Endothelial cell of umbilical vein (primary cell): ENCODE data around the gene PHLDB2. TPM values are rescaled to one million over a fixed set of nuclear protein-coding genes. Genes with fewer than 3 reads are reported as not detected.

Experiments used
- BruUV-seq: library from RNA; stranded (reverse); fragments of 400-500 nt; replicated peaks from 2 replicates; lab custom pipeline; 2021; lab: Mats Ljungman, UMichigan
- CTCF ChIA-PET: fragments of 300-600, 350-600 bp; sonication (Branson Sonifier 250); formaldehyde crosslinking; loops from one replicate; lab custom pipeline; 2021; ENCODE audit warnings: antibody characterized with exemption, inconsistent platforms; lab: Charles Lee
- POLR2A ChIA-PET: fragments of 300-600, 350-600 bp; sonication (Branson Sonifier 250); formaldehyde crosslinking; loops from one replicate; lab custom pipeline; 2021; ENCODE audit warnings: antibody characterized with exemption, inconsistent platforms; lab: Charles Lee
- DNase-seq: peaks from one replicate; pipeline ENCODE4 v3.0.0-alpha.2; 2011; ENCODE audit warnings: low read depth, low spot score
- FAIRE-seq: peaks from 2 replicates; lab custom pipeline; 2011; peaks lifted over from hg19 to GRCh38; lab: Jason Lieb, UNC
- H2AFZ ChIP-seq: 2 replicates; pipeline ENCODE4 v1.6.0; 2012; ENCODE audit warnings: low read depth, low read length, control low read depth, inconsistent platforms
- H3K27ac ChIP-seq: 2 replicates; pipeline ENCODE4 v1.5.1; 2011; ENCODE audit warnings: low read depth, mild to moderate bottlenecking, control low read depth, low read length, moderate library complexity; ENCODE audit not compliant: insufficient read depth
- H3K27me3 ChIP-seq, 2 experiments: 2 replicates each; pipeline versions ENCODE4 v1.6.0 to v1.6.1; 2011; ENCODE audit warnings: low read length in 2 of 2, mixed read lengths in 1 of 2; ENCODE audit not compliant: control insufficient read depth in 2 of 2, insufficient read depth in 2 of 2
- H3K36me3 ChIP-seq, 2 experiments: 2 replicates in 1 of 2; 3 replicates in 1 of 2; pipeline ENCODE4 v1.5.1; 2011; ENCODE audit warnings: low read length in 2 of 2, mild to moderate bottlenecking in 1 of 2, moderate library complexity in 1 of 2; ENCODE audit not compliant: control insufficient read depth in 2 of 2, insufficient read depth in 2 of 2; ENCODE audit errors: extremely low read depth in 1 of 2
- H3K4me1 ChIP-seq: 3 replicates; pipeline ENCODE4 v1.5.1; 2011; ENCODE audit warnings: mild to moderate bottlenecking, low read length; ENCODE audit not compliant: control insufficient read depth, insufficient read depth; ENCODE audit errors: extremely low read depth
- H3K4me2 ChIP-seq: 2 replicates; pipeline ENCODE4 v1.6.1; 2011; ENCODE audit warnings: low read length, control low read depth, mixed read lengths; ENCODE audit not compliant: insufficient read depth
- H3K4me3 ChIP-seq, 3 experiments: fragments of 200-600 bp in 1 of 3; sonication (generic), shearing (Covaris generic) in 1 of 3; replicated peaks in 1 of 3; 2 replicates each; pipeline ENCODE4 v1.5.1; 2011 to 2016; ENCODE audit warnings: control low read depth in 3 of 3, low read length in 3 of 3, mild to moderate bottlenecking in 2 of 3, inconsistent platforms in 1 of 3, low read depth in 1 of 3, moderate library complexity in 1 of 3; ENCODE audit not compliant: insufficient read depth in 1 of 3
- H3K79me2 ChIP-seq: 2 replicates; pipeline ENCODE4 v1.6.0; 2012; ENCODE audit warnings: low read length, inconsistent platforms; ENCODE audit not compliant: control insufficient read depth, insufficient read depth
- H3K9ac ChIP-seq: replicated peaks from 2 replicates; pipeline ENCODE3; 2011; ENCODE audit warnings: low read length, control low read depth; ENCODE audit not compliant: insufficient read depth; ENCODE audit errors: extremely low read depth
- H3K9me1 ChIP-seq: replicated peaks from 3 replicates; pipeline ENCODE4 v1.6.0; 2011; ENCODE audit warnings: mild to moderate bottlenecking, low read length; ENCODE audit not compliant: control insufficient read depth, insufficient read depth; ENCODE audit errors: extremely low read depth
- H3K9me3 ChIP-seq: replicated peaks from 2 replicates; pipeline ENCODE4 v1.5.1; 2012; ENCODE audit warnings: low read length, inconsistent platforms; ENCODE audit not compliant: control insufficient read depth, insufficient read depth
- H4K20me1 ChIP-seq: replicated peaks from 2 replicates; pipeline ENCODE3; 2011; ENCODE audit warnings: mild to moderate bottlenecking, low read length; ENCODE audit not compliant: control insufficient read depth, insufficient read depth; ENCODE audit errors: extremely low read depth
- CTCF ChIP-seq, 2 donors: IDR thresholded peaks; 1 replicate in 1 of 2; 2 replicates in 1 of 2; pipeline ENCODE4 v1.5.1; 2011; ENCODE audit warnings: low read length in 2 of 2, mild to moderate bottlenecking in 2 of 2, moderate library complexity in 2 of 2, control low read depth in 1 of 2, inconsistent platforms in 1 of 2, low read depth in 1 of 2; ENCODE audit not compliant: insufficient read depth in 1 of 2; ENCODE audit errors: extremely low read depth in 1 of 2
- EZH2 ChIP-seq: IDR thresholded peaks from 2 replicates; pipeline ENCODE4 v1.6.1; 2012; ENCODE audit warnings: borderline replicate concordance, low read depth, mild to moderate bottlenecking, moderate library complexity, low read length, inconsistent platforms; ENCODE audit not compliant: severe bottlenecking
- FOS ChIP-seq: IDR thresholded peaks from 2 replicates; pipeline ENCODE4 v1.6.1; 2011; ENCODE audit warnings: mild to moderate bottlenecking, low read length, moderate library complexity, borderline replicate concordance; ENCODE audit not compliant: insufficient read depth
- GATA2 ChIP-seq: IDR thresholded peaks from 2 replicates; pipeline ENCODE4 v1.7.0; 2011; ENCODE audit warnings: low read depth, mild to moderate bottlenecking, moderate library complexity, mixed read lengths, low read length; ENCODE audit not compliant: insufficient read length, insufficient read depth
- JUN ChIP-seq: IDR thresholded peaks from 2 replicates; pipeline ENCODE4 v1.6.1; 2011; ENCODE audit warnings: borderline replicate concordance, low read depth; ENCODE audit not compliant: insufficient read length, insufficient read depth
- MAX ChIP-seq: IDR thresholded peaks from 2 replicates; pipeline ENCODE4 v1.6.1; 2011; ENCODE audit not compliant: insufficient read depth, insufficient read length
- MYC ChIP-seq: IDR thresholded peaks from one replicate; pipeline ENCODE4 v1.6.1; 2011; ENCODE audit warnings: mild to moderate bottlenecking, low read depth, low read length
- POLR2A ChIP-seq: IDR thresholded peaks from 2 replicates; pipeline ENCODE4 v1.6.1; 2012; ENCODE audit warnings: low read depth, mild to moderate bottlenecking, control low read depth, low read length
- POLR2AphosphoS5 ChIP-seq: IDR thresholded peaks from 2 replicates; pipeline ENCODE4 v1.6.1; 2012; ENCODE audit warnings: low read depth, mild to moderate bottlenecking, control low read depth, low read length, moderate library complexity; ENCODE audit not compliant: insufficient read depth
- dilution Hi-C: fragments of 300-500 bp; cut with MboI; formaldehyde crosslinking; loops from one replicate; pipeline ENCODE4 v1.15.0; 2019; ENCODE audit warnings: low sequenced_read_pairs; ENCODE audit not compliant: extremely low pct_ligation_motif_present
- intact Hi-C: fragments of 100-400 bp; cut with micrococcal nuclease; formaldehyde crosslinking; loops from one replicate; pipeline ENCODE4 v1.10.0; 2022
- polyA plus RNA-seq, 4 experiments: library from polyadenylated mRNA; depleted of rRNA in 3 of 4; stranded (reverse) in 3 of 4; unstranded in 1 of 4; fragments of >200 nt; gene quantifications; 2 replicates each; pipeline versions ENCODE4 v1.2.1 to v1.2.3, GENCODE V29; 2011 to 2012; ENCODE audit warnings: missing spikeins in 1 of 4
- total RNA-seq: library from RNA; stranded (reverse); gene quantifications from 2 replicates; pipeline ENCODE4 v1.2.3, GENCODE V29; 2021

Gene PHLDB2
- total and polyA plus RNA-seq, 2 donors (not counting 3 experiments of a cell fraction or from before 2014, with no cell fraction given), result 22.4 to 104 TPM

- DNase-seq (no peak), FAIRE-seq (no peak)
- intact Hi-C loops (no loop called here), dilution Hi-C loops (loop anchor here (25.0 kb wide), 1 partner anchor 121 kb away; no protein-coding TSS in a partner anchor)
- Histone ChIP-seq H3K36me3 (no peaks in the 10 kb centered on the region), H2AFZ (no peak overlapping the region), H3K27me3 (no peaks in the 10 kb centered on the region), H3K4me3 (peak overlapping the region; percentile 75 to 95 (median 93)), H3K79me2 (peaks cover 36% of the 10 kb centered on the region), H3K4me2 (peak overlapping the region; percentile 69), H3K9ac (peak overlapping the region; percentile 90), H3K27ac (peak overlapping the region; percentile 98), H3K4me1 (peaks cover 30% of the 10 kb centered on the region), H4K20me1 (no peaks in the 10 kb centered on the region), H3K9me1 (no peaks in the 10 kb centered on the region), H3K9me3 (no peaks in the 10 kb centered on the region)
- ChIA-PET CTCF (interaction anchor here (0.7 to 8.7 kb wide), 10 partner anchors 8 to 190 kb away, joined by 3 to 424 read pairs (median 11); no protein-coding TSS in a partner anchor), POLR2A (interaction anchor here (1.1 kb wide), 1 partner anchor 109 kb away, joined by 3 read pairs; no protein-coding TSS in a partner anchor)
- BruUV-seq, result no TSS peak
- TF ChIP-seq MYC (no peak), FOS (no peak), POLR2A (no peak), MAX (no peak), POLR2AphosphoS5 (no peak), EZH2 (no peak), CTCF (IDR thresholded peaks at IDR 0.05; ENCODE audit: extremely low read depth in 1 of 2, insufficient read depth in 1 of 2, low read depth in 1 of 2, low read length in 2 of 2) (no peak), GATA2 (no peak), JUN (no peak)
These were observed 423 bp upstream of the PHLDB2 start for GRCh38 chr3:111858642-111859041.
